Measurements from ENCODE around the gene NSMCE1. TPM values are rescaled to one million over a fixed set of nuclear protein-coding genes. Genes with fewer than 3 reads are reported as not detected.

Gene NSMCE1
- total RNA-seq, 4 donors from 2014 or later, result 27.7 to 41.4 (median 31.5) TPM

GRCh38 chr16:27239906-27240655 lies 28.5 kb downstream of the NSMCE1 start:
- WGBS, 2 donors, result 86 to 87% methylated on average over 8 to 9 of the region's 9 CpGs
- H3K4me3 ChIP-seq, result no peak overlapping the region
- H3K4me1 ChIP-seq, result peaks cover 0 to 93% (median 52%) of the 10 kb centered on the region in 4 donors
- peak overlapping the region in 1 of 4 donors; percentile 51 for H3K27ac ChIP-seq
- H3K9me3 ChIP-seq, result no peaks in the 10 kb centered on the region
- H3K27me3 ChIP-seq, result no peaks in the 10 kb centered on the region
- TF ChIP-seq EP300 (IDR thresholded peaks at IDR 0.05), result no peak
- TF ChIP-seq CTCF (IDR thresholded peaks at IDR 0.05), result no peak
- no peak for TF ChIP-seq POLR2A (IDR thresholded peaks at IDR 0.05)
- no peaks in the 10 kb centered on the region for H3K36me3 ChIP-seq
- no peak for DNase-seq (ENCODE audit: low spot score in 2 of 2)

GRCh38 chr16:27239026-27239425 lies 29.5 kb downstream of the NSMCE1 start:
- no peak for DNase-seq (ENCODE audit: low spot score in 2 of 2)
- Histone ChIP-seq H3K4me3 (no peak overlapping the region), H3K27ac (no peak overlapping the region), H3K4me1 (peaks cover 0 to 90% (median 49%) of the 10 kb centered on the region in 4 donors), H3K27me3 (no peaks in the 10 kb centered on the region), H3K9me3 (no peaks in the 10 kb centered on the region), H3K36me3 (peaks cover 0 to 2% (median 0%) of the 10 kb centered on the region in 3 donors)
- TF ChIP-seq CTCF (IDR thresholded peaks at IDR 0.05), result no peak
- TF ChIP-seq EP300 (IDR thresholded peaks at IDR 0.05), result no peak
- TF ChIP-seq POLR2A (IDR thresholded peaks at IDR 0.05), result no peak
- WGBS, 2 donors, result 98% methylated on average over 5 of the region's 5 CpGs

GRCh38 chr16:27238591-27238990 lies 30.0 kb downstream of the NSMCE1 start:
- DNase-seq (ENCODE audit: low spot score in 2 of 2), result no peak

GRCh38 chr16:27238016-27238587 lies 30.5 kb downstream of the NSMCE1 start:
- Histone ChIP-seq H3K4me1 (peaks cover 0 to 81% (median 44%) of the 10 kb centered on the region in 4 donors), H3K4me3 (no peak overlapping the region), H3K27me3 (no peaks in the 10 kb centered on the region), H3K9me3 (no peaks in the 10 kb centered on the region), H3K27ac (peak overlapping the region in 3 of 4 donors; percentile 67 to 73 (median 70)), H3K36me3 (peaks cover 0 to 10% (median 0%) of the 10 kb centered on the region in 3 donors)
- WGBS, 2 donors, result 66 to 73% methylated on average over 16 of the region's 16 CpGs
- DNase-seq (ENCODE audit: low spot score in 2 of 2), result no peak
- TF ChIP-seq EP300 (IDR thresholded peaks at IDR 0.05) (no peak), POLR2A (IDR thresholded peaks at IDR 0.05) (no peak), CTCF (IDR thresholded peaks at IDR 0.05) (no peak)

More at GRCh38 chr16:27238591-27238990, 30.0 kb downstream of the NSMCE1 start:
- 92 to 100% methylated on average over 2 of the region's 2 CpGs for WGBS, 2 donors
- TF ChIP-seq CTCF (IDR thresholded peaks at IDR 0.05) (no peak), POLR2A (IDR thresholded peaks at IDR 0.05) (no peak), EP300 (IDR thresholded peaks at IDR 0.05) (no peak)
- Histone ChIP-seq H3K4me3 (no peak overlapping the region), H3K9me3 (no peaks in the 10 kb centered on the region), H3K27me3 (no peaks in the 10 kb centered on the region), H3K36me3 (peaks cover 0 to 6% (median 0%) of the 10 kb centered on the region in 3 donors), H3K27ac (peak overlapping the region in 2 of 4 donors; percentile 70 to 73), H3K4me1 (peaks cover 0 to 86% (median 47%) of the 10 kb centered on the region in 4 donors)
